ENCODE results near the gene AKAP3. TPM values are rescaled to one million over a fixed set of nuclear protein-coding genes. Genes with fewer than 3 reads are reported as not detected.

The AKAP3 gene
- polyA plus RNA-seq, 1 experiment = 0.73 TPM

- CTCF ChIA-PET = no interaction called here
These were observed 16.4 kb upstream of the AKAP3 start for GRCh38 chr12:4665236-4665635.

GRCh38 chr12:4663971-4664505 lies 15.2 kb upstream of the AKAP3 start:
- H3K4me3 ChIP-seq (ENCODE audit: low read depth, low read length) = no peak overlapping the region
- no peaks in the 10 kb centered on the region for H3K9me3 ChIP-seq (ENCODE audit: control insufficient read depth, insufficient read depth, low read length)
- DNase-seq (ENCODE audit: low read depth, low spot score) = peak; percentile 46
- POLR2A ChIA-PET = interaction anchor here (1.1 kb wide), 1 partner anchor 15 kb away, joined by 4 read pairs; the partner anchor contains the start of genes AKAP3 and NDUFA9
- H3K27ac ChIP-seq (ENCODE audit: low read depth, low read length) = peak overlapping the region; percentile 87
- CTCF ChIA-PET = interaction anchor here (0.9 kb wide), 1 partner anchor 59 kb away, joined by 3 read pairs; no protein-coding TSS in a partner anchor
- TF ChIP-seq CTCF (IDR thresholded peaks at IDR 0.05; ENCODE audit: low read depth, low read length) = no peak
- H3K27me3 ChIP-seq (ENCODE audit: control insufficient read depth, insufficient read depth, low read length) = no peaks in the 10 kb centered on the region

More at GRCh38 chr12:4665236-4665635, 16.4 kb upstream of the AKAP3 start:
- POLR2A ChIA-PET = no interaction called here
- Histone ChIP-seq H3K27me3 (ENCODE audit: control insufficient read depth, insufficient read depth, low read length) (no peaks in the 10 kb centered on the region), H3K9me3 (ENCODE audit: control insufficient read depth, insufficient read depth, low read length) (no peaks in the 10 kb centered on the region), H3K27ac (ENCODE audit: low read depth, low read length) (no peak overlapping the region), H3K4me3 (ENCODE audit: low read depth, low read length) (no peak overlapping the region)
- no peak for TF ChIP-seq CTCF (IDR thresholded peaks at IDR 0.05; ENCODE audit: low read depth, low read length)
- no peak for DNase-seq (ENCODE audit: low read depth, low spot score)

- Histone ChIP-seq H3K4me3 (ENCODE audit: low read depth, low read length) (no peak overlapping the region), H3K9me3 (ENCODE audit: control insufficient read depth, insufficient read depth, low read length) (no peaks in the 10 kb centered on the region), H3K27ac (ENCODE audit: low read depth, low read length) (no peak overlapping the region), H3K27me3 (ENCODE audit: control insufficient read depth, insufficient read depth, low read length) (no peaks in the 10 kb centered on the region)
- TF ChIP-seq CTCF (IDR thresholded peaks at IDR 0.05; ENCODE audit: low read depth, low read length) = no peak
- DNase-seq (ENCODE audit: low read depth, low spot score) = no peak
- POLR2A ChIA-PET = no interaction called here
- CTCF ChIA-PET = no interaction called here
These were observed 4.8 kb upstream of the AKAP3 start for GRCh38 chr12:4653691-4654090.

GRCh38 chr12:4653257-4653656 lies 4.4 kb upstream of the AKAP3 start:
- ChIA-PET POLR2A (no interaction called here), CTCF (interaction anchor here (1.0 kb wide), 1 partner anchor 48 kb away, joined by 4 read pairs; no protein-coding TSS in a partner anchor)
- H3K9me3 ChIP-seq (ENCODE audit: control insufficient read depth, insufficient read depth, low read length) = no peaks in the 10 kb centered on the region
- no peak for DNase-seq (ENCODE audit: low read depth, low spot score)
- TF ChIP-seq CTCF (IDR thresholded peaks at IDR 0.05; ENCODE audit: low read depth, low read length) = no peak
- H3K4me3 ChIP-seq (ENCODE audit: low read depth, low read length) = no peak overlapping the region
- no peak overlapping the region for H3K27ac ChIP-seq (ENCODE audit: low read depth, low read length)
- no peaks in the 10 kb centered on the region for H3K27me3 ChIP-seq (ENCODE audit: control insufficient read depth, insufficient read depth, low read length)

GRCh38 chr12:4649358-4649661 lies 459 bp upstream of the AKAP3 start:
- CTCF ChIA-PET = interaction anchor here (0.7 to 1.1 kb wide), 3 partner anchors 12 to 45 kb away, joined by 3 to 7 read pairs (median 4); no protein-coding TSS in a partner anchor
- peak overlapping the region; percentile 86 for H3K4me3 ChIP-seq (ENCODE audit: low read depth, low read length)
- H3K27me3 ChIP-seq (ENCODE audit: control insufficient read depth, insufficient read depth, low read length) = no peaks in the 10 kb centered on the region
- TF ChIP-seq CTCF (IDR thresholded peaks at IDR 0.05; ENCODE audit: low read depth, low read length) = no peak
- no peak for DNase-seq (ENCODE audit: low read depth, low spot score)
- H3K9me3 ChIP-seq (ENCODE audit: control insufficient read depth, insufficient read depth, low read length) = no peaks in the 10 kb centered on the region
- POLR2A ChIA-PET = interaction anchor here (0.7 to 1.2 kb wide), 4 partner anchors 9 to 327 kb away, joined by 3 to 4 read pairs (median 3); no protein-coding TSS in a partner anchor
- peak overlapping the region; percentile 77 for H3K27ac ChIP-seq (ENCODE audit: low read depth, low read length)

Measured in AG04450 (cell line).